GM19463 (cell line): ENCODE data around the gene PHACTR1.
"Not testable (repeated sequence)": the region's sequence is repeated elsewhere in the genome, so short reads cannot be mapped to it uniquely, and the experiment has no call there.

Experiments
- ATAC-seq: cut with Tn5 transposase; IDR thresholded peaks from one replicate; pipeline ENCODE4 v1.9.1; 2021; ENCODE audit warnings: mild to moderate bottlenecking, moderate library complexity; ENCODE audit not compliant: unreplicated experiment

PHACTR1 gene

GRCh38 chr6:13133894-13134293 is 417.3 kb downstream of the PHACTR1 start:
- ATAC-seq, result not testable (repeated sequence)

- no peak for ATAC-seq
These were observed 418.6 kb downstream of the PHACTR1 start for GRCh38 chr6:13135152-13135551.

GRCh38 chr6:13139119-13139518 is 422.6 kb downstream of the PHACTR1 start:
- ATAC-seq, result no peak

- no peak for ATAC-seq
These were observed 424.4 kb downstream of the PHACTR1 start for GRCh38 chr6:13140980-13141379.

- ATAC-seq, result no peak
These were observed 424.8 kb downstream of the PHACTR1 start for GRCh38 chr6:13141387-13141786.

GRCh38 chr6:13142611-13143010 is 426.0 kb downstream of the PHACTR1 start:
- ATAC-seq, result no peak

- no peak for ATAC-seq
These were observed 429.9 kb downstream of the PHACTR1 start for GRCh38 chr6:13146442-13146841.

GRCh38 chr6:13147376-13147775 is 430.8 kb downstream of the PHACTR1 start:
- ATAC-seq, result no peak

- no peak for ATAC-seq
These were observed 431.2 kb downstream of the PHACTR1 start for GRCh38 chr6:13147782-13148181.

GRCh38 chr6:13152764-13153163 is 436.2 kb downstream of the PHACTR1 start:
- ATAC-seq, result no peak

- no peak for ATAC-seq
These were observed 439.8 kb downstream of the PHACTR1 start for GRCh38 chr6:13156381-13156780.

- ATAC-seq, result no peak
These were observed 440.7 kb downstream of the PHACTR1 start for GRCh38 chr6:13157293-13157692.

GRCh38 chr6:13159300-13159699 is 442.7 kb downstream of the PHACTR1 start:
- ATAC-seq, result no peak

- ATAC-seq, result not testable (repeated sequence)
These were observed 443.3 kb downstream of the PHACTR1 start for GRCh38 chr6:13159822-13160221.

GRCh38 chr6:13163161-13163944 is 446.8 kb downstream of the PHACTR1 start:
- no peak for ATAC-seq

- ATAC-seq, result no peak
These were observed 447.7 kb downstream of the PHACTR1 start for GRCh38 chr6:13164291-13164690.

GRCh38 chr6:13165502-13166172 is 449.1 kb downstream of the PHACTR1 start:
- ATAC-seq, result no peak

- ATAC-seq, result no peak
These were observed 449.7 kb downstream of the PHACTR1 start for GRCh38 chr6:13166269-13166668.

- no peak for ATAC-seq
These were observed 450.3 kb downstream of the PHACTR1 start for GRCh38 chr6:13166916-13167315.

- no peak for ATAC-seq
These were observed 455.7 kb downstream of the PHACTR1 start for GRCh38 chr6:13172291-13172690.

GRCh38 chr6:13175087-13175486 is 458.5 kb downstream of the PHACTR1 start:
- no peak for ATAC-seq

GRCh38 chr6:13175759-13176158 is 459.2 kb downstream of the PHACTR1 start:
- ATAC-seq, result no peak
